ENCODE data around the gene TSEN2.
"Not testable (repeated sequence)": the region's sequence is repeated elsewhere in the genome, so short reads cannot be mapped to it uniquely, and the experiment has no call there.

Gene TSEN2

GRCh38 chr3:12484198-12484982, at the start of gene TSEN2:
Gene TSEN2 (plus strand): TSS chr3:12484480. CDS start chr3:12489801, 5,321 bp downstream.
- DNase-seq, result peak; percentile 95

GRCh38 chr3:12436514-12437220, 47.6 kb upstream of the TSEN2 start:
- no peak for DNase-seq

- no peak for DNase-seq
Measured at GRCh38 chr3:12437221-12437605, 47.1 kb upstream of the TSEN2 start.

- DNase-seq, result no peak
Measured at GRCh38 chr3:12437861-12438260, 46.4 kb upstream of the TSEN2 start.

GRCh38 chr3:12438318-12438717, 46.0 kb upstream of the TSEN2 start:
- DNase-seq, result no peak

GRCh38 chr3:12439161-12439940, 44.9 kb upstream of the TSEN2 start:
- DNase-seq, result no peak

GRCh38 chr3:12440927-12441714, 43.2 kb upstream of the TSEN2 start:
- no peak for DNase-seq

GRCh38 chr3:12442654-12443501, 41.4 kb upstream of the TSEN2 start:
- no peak for DNase-seq

- no peak for DNase-seq
Measured at GRCh38 chr3:12443781-12444522, 40.3 kb upstream of the TSEN2 start.

GRCh38 chr3:12444582-12445471, 39.5 kb upstream of the TSEN2 start:
- DNase-seq, result no peak

- DNase-seq, result no peak
Measured at GRCh38 chr3:12445523-12446240, 38.6 kb upstream of the TSEN2 start.

- no peak for DNase-seq
Measured at GRCh38 chr3:12446298-12446697, 38.0 kb upstream of the TSEN2 start.

- no peak for DNase-seq
Measured at GRCh38 chr3:12447075-12447474, 37.2 kb upstream of the TSEN2 start.

GRCh38 chr3:12448404-12449202, 35.7 kb upstream of the TSEN2 start:
- not testable (repeated sequence) for DNase-seq

- DNase-seq, result no peak
Measured at GRCh38 chr3:12449889-12450682, 34.2 kb upstream of the TSEN2 start.

- no peak for DNase-seq
Measured at GRCh38 chr3:12451481-12451880, 32.8 kb upstream of the TSEN2 start.

- no peak for DNase-seq
Measured at GRCh38 chr3:12451960-12452359, 32.3 kb upstream of the TSEN2 start.

Data from stimulated activated CD4-positive, alpha-beta T cell treated with anti-CD3 and anti-CD28 coated beads, Interleukin-15, amount 100 ng/mL, for 24 hours (primary cell).